SW480 (cell line): ENCODE data around the gene CCDC54.
A peak's percentile ranks its signal among the peaks of the same experiment; 100 is the strongest.
"Not testable (repeated sequence)": the region's sequence is repeated elsewhere in the genome, so short reads cannot be mapped to it uniquely, and the experiment has no call there.

ENCODE experiments used
- DNase-seq: peaks from one replicate; pipeline ENCODE4 v3.0.0-alpha.2; 2016; ENCODE audit warnings: low spot score

Gene CCDC54

DNA sequence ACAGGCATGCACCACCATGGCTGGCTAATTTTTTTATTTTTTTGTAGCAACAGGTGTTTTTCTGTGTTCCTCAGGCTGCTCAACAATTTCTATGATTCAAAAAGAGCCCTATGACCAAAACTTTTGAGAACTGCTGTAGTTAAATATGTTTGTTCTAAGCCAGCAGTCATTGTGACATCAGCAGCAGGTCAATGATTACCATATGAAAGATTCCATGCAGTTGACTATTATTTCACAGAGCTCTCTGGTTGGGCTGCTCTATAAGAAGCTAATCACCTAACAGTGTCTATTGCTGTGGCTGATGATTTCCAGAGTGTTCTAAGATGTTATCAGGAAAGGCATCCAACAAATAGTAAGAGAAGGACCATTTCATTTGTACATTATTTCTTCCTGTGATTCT lies at the start of gene CCDC54:
Gene CCDC54 (plus strand): TSS at position 289 of the 400 bp plus-strand sequence. CDS start 149 bp downstream, outside the sequence.
- DNase-seq = no peak

DNA sequence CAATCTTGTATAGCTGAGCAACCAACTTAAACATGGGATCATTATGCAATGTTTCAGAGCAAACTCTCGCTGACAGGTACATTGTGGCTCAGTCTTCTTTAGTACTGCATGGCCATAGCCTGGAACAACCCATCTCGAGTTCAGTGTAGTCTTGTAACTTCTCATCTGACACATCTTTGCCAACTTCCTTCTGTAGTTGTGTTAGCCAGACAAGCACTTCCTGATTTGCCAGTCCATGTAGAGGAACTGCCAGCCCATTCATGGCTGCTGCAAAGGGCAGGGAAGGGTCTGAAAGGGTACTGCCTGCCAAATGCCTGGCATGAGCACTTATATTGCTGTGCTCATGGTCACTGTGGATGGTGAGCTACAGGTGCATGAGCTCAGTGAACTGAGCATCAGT lies 49.2 kb upstream of the CCDC54 start:
- DNase-seq = no peak

DNA sequence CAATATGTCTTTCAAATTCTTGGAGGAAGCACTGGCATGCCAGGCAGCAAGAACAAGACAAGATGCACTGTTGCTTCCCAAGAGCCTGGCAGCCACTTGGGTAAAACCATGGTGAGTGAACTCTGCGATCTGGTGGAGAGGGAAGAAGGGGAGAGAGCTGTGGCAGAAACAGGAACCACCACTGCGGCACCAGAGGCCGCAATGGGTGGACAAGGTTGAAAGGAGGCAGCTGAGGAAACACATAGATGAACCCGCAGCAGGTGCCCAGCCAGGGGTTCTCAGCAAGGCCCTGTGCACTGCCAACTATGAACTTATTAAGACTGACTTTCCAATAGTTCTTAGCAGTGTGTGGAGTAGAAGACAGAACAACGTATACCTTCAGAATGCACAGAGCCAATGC lies 48.2 kb upstream of the CCDC54 start:
- no peak for DNase-seq

DNA sequence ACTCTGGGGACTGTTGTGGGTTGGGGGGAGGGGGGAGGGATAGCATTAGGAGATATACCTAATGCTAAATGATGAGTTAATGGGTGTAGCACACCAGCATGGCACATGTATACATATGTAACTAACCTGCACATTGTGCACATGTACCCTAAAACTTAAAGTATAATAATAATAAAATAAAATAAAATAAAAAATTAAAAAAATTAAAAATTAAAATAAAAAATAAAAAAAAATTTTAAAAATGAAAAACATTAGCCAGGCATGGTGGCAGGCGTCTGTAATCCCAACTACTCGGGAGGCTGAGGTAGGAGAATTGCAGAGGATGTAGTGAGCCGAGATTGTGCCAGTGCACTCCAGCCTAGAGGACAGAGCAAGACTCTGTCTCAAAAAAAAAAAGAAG lies 37.5 kb upstream of the CCDC54 start:
- not testable (repeated sequence) for DNase-seq

DNA sequence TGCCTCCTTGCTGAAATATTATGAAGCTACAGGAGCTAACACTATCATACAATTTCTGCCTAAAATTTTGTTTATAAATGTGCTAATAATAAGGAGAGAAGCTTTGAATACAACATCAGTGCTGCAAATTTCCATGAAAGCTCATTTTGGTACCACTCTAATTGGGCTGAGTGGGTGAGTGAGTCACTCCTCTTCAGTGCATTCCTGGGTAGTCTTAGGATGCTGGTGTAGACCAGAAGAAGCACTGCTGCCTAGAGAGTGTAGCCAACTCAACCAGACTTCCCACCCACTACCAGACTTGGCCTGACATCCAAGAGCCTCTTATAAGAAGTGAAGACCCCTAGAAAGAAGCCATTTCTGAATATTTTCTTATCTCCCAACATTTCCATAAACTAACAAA lies 32.5 kb upstream of the CCDC54 start:
- DNase-seq = no peak

DNA sequence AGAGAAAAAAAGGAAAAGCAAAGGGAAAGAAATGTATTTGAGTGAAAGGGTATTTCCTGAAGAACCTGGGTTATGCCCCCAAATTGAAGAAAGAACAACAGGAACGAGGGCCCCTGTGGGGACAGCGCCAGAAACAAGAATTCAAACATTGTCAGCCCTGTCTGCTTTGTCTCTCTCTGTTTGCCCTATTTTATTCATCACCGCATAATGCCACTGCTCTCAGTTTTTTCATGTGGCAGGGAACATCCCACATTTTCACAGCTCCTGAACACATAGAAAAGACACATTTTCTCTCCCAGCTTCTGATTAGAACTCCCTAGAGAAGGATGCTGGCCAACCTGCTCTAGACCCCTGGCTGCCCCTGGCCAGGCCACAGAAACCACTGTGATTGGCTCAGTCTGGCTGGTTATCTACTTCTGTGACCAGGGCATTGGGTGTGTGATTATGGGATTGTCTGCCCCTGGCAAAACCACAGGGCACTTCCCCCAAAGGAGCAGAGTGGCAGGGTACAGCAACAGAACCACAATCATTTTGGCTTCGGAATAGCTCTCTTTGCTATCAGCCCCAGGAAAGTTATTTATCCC lies 31.3 kb upstream of the CCDC54 start:
- DNase-seq = no peak

DNA sequence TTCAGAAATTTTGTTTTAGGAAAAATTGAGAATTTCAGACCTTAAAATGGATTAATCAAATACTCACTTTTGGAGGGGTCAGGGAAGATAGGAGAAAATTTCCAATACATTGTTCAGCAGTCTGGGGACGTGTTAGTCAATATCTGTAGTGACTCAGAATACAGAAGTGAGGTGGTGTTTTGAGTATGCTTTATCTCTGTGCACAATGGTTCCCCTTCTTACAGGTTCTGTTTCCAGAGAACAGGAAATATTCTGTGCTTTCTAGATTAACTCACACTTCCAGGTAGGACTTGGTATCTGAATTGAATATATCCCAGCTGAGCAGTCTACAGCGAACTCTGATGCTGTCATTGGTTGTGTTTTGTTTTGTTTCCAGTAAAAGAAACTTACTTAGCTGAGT lies 30.7 kb upstream of the CCDC54 start:
- DNase-seq = no peak

DNA sequence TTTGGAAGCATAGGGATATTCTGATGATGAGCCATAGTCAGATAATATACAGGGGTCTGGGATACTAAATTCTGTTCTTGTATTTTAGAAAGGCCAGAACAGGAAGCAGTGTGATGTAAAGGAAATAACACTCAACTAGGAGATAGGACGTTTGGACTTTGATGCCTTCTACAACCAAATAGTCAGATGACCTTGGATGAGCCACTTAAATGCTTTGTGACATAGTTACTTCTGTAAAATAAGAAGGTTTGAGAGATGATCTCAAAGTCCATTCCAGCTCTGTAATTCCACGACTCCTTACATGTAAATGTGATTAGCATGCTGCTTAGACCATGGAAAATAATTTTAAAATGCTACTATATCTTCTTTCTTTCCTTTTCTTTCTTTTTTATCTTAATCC lies 29.5 kb upstream of the CCDC54 start:
- no peak for DNase-seq

DNA sequence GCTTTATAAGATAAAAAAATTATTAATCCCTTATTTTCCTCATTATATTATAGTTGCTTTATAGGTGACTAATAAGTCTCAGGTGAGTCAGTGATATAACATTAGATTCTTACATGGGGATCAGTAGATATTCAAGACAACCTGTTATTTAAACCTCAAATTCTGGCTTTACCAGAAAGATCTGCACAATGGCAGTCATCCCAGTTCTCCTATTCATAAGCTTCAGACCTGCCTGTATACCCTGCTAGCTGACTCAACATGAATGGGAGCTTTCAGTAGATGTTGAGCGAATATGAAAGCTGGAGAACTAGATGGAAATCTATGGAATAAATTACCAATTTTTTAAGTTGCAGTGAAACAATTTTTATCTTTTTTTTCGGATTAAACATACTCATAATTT lies 20.5 kb upstream of the CCDC54 start:
- no peak for DNase-seq

DNA sequence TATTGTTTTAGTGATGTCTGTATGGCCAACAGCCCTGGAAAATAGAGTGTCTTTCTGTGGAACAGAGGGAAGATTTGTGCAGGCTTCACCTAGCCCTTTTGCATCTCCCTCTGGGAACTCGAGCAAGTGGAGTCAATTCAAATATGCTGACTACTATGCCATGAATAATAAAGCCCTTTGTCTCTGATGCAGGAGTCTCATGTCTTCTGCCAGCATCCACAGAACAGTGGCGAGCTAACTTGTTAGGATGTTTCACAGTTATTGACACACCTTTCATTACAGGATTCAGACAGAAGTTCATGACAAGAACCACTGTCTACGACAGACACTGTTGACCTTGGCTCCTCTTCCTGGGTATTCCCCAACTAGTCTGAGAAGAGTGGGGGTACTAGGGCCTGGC lies 15.6 kb upstream of the CCDC54 start:
- no peak for DNase-seq

DNA sequence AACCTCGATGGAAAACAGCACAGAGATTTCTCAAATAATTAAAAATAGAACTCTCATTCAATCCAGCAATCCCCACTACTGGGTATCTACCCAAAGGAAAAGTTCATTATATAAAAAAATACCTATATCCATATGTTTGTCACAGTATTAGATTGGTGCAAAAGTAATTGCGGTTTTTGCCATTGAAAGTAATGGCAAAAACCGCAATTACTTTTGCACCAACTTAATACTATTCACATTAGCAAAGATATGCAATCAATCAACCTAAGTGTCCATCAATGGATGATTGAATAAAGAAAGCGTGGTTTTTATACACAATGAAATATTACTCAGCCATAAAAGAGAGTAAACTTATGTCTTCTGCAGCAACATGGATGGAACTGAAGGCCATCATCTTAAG lies 12.2 kb upstream of the CCDC54 start:
- no peak for DNase-seq

DNA sequence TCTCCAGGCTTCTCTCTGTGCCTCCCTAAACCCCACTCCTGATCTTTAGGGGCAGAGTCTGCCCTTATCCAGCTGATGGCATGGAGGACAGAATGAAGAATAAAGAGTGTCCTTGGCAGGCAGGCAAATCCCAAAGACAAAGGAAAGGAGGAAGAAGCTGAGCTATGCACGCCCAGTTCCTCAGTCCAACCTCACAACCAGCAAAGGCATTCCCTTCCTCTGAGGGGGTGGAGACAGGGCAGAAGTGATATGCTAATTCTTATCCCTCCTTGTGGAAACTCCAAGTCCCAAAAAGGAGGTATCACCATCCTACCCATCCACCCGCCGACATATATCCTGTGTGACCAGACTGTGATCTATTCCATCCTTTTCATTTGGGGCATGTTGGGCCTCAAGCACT lies 10.5 kb upstream of the CCDC54 start:
- no peak for DNase-seq

DNA sequence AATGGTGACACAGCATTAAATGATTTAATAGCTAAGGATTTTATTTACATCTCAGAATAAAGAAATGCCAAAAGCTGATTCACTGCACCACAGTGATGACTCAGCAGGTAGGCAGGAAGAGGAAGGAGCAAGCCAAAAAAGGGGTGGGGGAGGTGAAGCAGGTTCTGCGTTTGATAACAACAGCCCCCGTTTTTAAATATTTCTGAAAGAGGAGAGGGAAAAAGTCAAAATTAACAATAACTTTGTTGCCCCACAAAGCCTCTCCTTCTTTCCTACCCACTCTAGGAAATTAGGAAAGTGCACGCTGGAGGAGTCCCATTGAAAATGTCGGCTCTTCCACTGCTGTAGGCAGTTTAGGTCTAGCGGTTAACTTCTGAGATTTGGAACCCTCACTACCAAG lies 9.9 kb upstream of the CCDC54 start:
- DNase-seq = peak; percentile 26

DNA sequence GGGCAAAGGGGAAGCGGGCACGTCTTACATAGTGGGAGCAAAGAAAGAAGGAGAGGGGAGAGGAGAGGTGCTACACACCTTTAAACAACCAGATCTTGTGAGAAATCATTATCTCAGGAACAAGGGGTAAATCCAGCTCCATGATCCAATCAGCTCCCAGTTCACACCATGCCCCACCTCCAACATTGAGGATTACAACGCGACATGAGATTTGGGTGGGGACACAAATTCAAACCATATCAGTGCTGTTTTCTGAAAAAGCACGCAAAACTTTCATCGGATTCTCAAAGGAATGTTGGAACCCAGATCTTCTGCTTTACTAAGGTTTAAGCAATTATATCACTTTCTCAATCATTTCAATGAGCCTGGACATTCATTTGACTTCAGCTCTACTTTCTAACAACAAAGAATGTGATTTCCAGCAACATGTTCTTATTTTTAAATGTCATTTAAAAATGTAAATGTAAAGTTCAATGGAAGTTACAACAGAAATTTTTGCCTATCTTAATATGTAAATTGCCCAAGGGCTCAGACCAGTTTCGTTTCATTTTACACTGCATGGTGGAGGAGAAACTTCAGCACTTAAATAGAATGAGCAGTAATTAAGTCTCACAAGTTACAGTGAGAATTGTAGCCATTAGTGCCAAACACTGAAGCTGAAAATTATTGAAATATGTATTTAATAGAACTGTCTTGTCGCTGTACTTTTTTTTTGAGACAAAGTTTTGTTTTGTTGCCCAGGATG lies 8.4 kb upstream of the CCDC54 start:
- no peak for DNase-seq

DNA sequence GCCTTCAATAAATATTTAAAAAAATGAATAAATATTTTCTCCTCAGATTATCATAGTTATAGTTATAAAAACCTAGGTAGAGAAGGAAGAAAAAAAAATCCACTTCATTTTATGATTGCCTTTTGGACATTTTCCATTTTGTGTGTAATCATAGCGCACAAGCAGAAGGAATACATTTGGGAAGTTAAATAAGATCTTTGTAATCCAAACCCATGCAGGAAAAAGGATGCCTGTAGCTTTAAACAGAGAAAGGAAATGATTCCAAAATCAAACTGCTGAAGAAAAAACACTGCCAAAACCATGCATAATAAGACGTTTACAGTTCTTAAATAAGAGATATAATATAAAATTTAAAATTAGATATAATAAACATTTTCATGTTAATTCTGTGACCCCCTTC lies 7.4 kb upstream of the CCDC54 start:
- no peak for DNase-seq

DNA sequence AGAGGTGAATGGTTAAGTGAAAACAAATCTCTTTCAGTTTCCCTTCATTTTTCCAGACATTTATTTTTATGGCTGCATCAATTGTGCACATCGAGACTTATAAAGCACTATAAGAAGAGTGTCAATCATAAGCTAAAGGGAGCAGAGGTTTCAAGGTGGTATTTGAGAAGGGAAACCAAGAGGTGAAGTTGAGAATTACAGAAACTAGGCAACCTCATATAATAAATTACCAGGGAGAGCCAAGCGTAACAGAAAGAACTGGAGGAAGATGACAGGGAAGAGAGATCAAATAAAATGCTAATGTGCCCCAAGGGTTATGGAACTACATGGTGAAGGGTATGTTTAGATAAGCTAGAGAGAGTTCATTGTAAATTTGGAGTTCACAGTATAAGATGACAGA lies 6.3 kb upstream of the CCDC54 start:
- DNase-seq = no peak

DNA sequence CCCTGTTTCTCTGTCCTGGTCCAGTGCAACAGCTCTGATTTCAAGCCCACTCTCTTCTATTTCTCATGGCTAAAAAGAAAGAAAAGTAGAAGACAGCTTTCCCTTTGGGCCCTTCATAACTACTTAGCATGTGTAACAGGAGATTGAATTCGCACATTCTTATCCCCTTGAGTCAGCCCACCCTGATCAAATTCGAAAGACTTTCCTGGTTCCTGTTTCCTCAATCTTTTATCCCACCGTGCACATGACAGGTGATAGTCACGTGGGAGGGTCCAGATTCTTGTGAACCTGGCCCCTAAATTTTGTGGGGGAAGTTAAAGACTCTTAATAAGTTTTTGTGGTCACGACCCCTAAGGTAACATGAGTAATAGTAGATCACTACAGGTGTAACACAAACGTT lies 4.7 kb upstream of the CCDC54 start:
- DNase-seq = no peak

DNA sequence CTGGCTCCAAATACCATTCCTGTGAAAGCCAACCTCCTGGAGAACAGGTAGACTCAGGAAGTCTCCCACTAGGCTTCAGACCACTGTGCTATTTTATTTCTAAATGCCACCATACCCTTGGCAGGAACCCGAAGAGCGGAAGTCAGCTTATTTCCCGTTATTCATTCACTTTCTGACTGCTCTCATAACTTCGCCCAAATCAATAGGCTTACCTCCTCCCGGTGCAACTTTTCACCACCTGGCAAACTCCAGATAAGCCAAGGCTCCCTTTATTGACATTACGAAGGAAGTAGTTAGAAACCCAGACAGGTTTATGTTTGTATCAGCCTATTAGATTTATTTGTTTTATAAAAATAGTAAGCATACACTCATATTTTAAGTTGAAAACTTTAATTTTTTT lies 3.3 kb upstream of the CCDC54 start:
- DNase-seq = no peak

DNA sequence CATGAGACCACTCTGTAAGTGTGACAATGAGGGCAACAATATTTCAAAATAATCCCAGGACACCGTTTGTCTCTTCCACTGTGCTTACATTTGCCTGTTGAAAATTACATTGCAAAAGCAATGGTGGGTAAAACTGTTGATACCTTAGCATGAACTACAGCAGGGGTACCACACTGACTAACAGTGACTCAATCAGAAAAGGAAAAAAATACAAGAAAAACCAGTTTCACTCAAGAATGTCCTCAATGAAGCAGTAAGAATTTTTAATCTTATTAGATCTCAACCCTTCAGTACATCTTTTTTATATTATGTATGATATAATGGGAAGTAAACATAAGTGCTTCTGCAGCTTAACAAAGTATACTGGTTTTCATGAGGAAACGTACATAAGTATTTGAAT lies 1.6 kb upstream of the CCDC54 start:
- DNase-seq = no peak

DNA sequence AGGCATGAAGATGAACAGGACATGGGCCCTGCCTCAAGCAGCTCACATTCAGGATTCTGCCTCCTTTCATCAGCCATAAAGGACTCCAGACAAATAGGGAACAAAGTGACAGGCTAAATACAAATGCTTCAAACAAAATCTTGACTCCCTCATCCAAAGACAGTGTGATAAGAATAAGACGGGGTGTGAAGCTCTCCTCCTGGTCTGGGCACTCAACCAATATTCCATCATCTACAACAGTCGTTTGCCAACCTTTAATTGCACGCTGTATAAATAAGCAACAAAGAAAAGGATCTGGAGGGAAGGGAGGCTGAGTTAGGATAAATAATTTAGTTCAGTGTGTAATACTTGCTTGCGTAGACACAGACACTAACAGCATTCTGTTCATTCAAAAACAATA lies 5.4 kb downstream of the CCDC54 start:
- no peak for DNase-seq

DNA sequence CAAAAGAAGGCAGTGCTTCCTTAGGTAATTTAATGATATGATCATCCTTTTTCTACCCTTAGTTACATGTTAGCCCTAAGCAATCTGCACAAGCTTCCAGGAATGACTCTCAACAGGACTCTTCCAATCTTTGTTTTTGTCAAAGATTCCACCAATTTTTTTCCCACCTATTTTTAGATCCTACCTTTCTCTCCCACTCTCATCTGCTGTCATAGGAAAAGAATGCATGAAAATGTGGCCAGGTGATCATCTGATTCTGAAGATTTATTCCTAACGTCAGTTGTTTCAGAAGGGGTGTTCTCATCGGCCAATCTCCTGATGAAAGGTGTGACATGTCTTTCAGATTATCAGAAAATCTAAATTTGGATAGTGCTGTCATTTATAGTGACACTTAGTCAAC lies 7.2 kb downstream of the CCDC54 start:
- DNase-seq = no peak

DNA sequence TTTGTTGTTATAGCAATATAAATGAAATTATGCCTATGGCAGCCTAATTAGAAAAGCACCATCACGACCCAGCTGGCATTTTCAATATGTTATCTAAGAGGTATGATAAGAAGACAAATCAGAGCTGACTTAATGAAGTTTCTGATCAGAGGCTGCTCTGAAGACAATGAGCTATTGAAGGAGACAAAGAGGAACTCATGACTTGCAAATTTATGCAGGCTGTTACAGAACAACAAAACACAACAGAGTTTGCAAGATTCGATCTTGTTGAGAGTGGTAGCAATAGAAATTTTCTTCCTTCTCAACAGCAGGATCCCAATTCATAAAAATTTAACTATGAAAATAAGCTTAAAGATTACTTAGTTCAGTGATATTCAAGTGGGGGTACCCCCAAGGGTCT lies 7.7 kb downstream of the CCDC54 start:
- no peak for DNase-seq

DNA sequence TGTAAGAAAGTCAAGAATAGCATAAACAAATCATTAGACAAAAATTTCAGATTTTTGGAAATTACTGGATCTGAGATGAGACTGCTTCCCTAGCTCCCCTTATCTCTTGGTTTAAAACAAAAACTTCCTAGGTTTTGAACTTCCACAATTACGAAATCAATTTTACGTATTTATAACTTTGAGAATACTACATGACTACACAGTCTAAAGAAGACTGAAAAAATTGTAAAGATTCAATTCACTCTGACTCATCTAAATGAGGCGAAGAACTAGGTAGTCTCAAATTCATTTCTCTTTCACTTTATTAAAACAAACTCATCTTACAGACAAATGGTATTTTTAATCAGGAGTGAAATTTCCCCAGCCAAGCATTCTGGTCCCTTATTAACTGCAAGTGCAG lies 10.3 kb downstream of the CCDC54 start:
- no peak for DNase-seq

DNA sequence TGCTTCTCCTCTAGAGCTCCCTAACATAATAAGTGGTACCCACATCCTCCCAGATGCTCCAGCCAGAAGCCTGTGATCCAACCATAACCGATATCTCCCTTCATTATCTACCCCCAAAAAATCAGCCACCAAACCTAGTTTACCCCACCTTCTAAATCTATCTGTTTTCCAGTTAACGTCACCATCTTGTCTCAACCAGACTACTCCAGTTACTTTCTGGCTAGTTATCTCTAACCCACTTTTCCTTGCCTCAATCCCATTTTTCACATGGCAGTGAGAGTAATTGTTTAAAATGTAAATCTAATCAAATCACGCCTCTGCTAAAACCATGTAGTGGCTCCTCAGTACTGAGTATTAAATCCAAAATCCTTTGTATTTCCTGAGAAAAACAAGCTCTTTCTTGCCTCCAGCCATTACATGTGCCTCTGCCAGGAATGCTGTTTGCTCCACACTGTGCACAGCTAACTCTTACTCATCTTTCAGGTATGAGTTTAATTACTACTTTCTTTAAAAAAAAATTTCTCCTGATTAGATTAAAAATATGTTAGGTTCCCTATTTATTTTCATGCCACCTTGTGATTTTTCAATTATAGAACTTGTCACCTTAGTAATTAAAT lies 15.4 kb downstream of the CCDC54 start:
- no peak for DNase-seq
